ENCODE data around the gene SPATA31C1.
"Not testable (repeated sequence)": the region's sequence is repeated elsewhere in the genome, so short reads cannot be mapped to it uniquely, and the experiment has no call there.

Gene SPATA31C1

DNA sequence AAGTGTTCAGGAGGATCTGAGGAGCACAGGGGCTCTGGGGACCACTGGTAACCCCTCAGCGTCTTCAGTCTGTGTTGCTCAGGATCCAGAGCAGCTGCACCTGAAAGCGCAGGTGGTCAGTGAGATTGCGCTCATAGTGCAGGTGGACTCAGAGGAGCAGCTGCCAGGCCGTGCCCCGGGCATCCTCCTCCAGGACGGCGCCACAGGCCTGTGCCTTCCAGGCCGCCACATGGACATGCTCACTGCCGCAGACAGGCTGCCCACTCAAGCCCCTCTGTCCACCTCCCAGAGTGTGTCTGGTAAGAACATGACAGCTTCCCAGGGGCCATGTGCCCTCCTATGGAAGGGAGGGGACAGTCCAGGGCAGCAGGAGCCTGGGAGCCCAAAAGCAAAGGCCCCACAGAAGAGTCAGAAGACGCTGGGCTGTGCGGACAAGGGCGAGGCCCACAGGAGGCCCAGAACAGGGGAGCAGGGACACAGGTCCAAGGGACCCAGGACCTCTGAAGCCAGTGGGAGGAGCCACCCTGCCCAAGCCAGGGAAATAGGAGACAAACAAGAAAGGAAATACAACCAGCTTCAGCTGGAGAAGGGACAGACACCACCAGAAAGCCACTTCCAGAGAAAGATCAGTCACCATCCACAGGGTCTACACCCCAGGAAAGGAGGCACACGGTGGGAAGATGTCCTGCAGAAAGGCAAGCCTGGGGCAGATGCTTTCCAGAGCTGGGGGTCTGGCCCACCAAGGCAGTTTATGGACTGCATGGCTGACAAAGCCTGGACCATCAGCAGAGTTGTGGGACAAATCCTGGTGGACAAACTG, 29.9 kb upstream of the SPATA31C1 start:
- no peak for DNase-seq

DNA sequence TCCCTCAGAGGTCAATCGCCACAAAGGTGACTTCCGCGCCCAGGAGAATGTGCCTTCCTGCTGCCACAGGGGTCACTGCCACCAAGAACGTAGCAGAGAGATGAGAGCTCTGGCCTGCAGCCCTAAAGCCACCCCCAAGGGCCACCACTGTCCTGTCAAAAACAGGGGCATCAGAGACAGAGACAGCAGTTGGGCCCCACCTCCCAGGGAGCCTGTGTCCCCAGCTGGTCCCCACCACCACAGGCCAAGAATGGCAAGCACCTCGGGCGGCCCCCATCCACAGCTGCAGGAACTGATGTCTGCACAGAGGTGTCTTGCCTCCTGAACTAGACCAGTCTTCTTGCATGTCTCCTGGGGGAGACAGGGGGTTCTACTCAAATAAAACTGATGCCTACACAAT, 29.3 kb upstream of the SPATA31C1 start:
- DNase-seq = no peak

- DNase-seq = no peak
These were observed 28.5 kb upstream of the SPATA31C1 start for GRCh38 chr9:87889065-87889881.

DNA sequence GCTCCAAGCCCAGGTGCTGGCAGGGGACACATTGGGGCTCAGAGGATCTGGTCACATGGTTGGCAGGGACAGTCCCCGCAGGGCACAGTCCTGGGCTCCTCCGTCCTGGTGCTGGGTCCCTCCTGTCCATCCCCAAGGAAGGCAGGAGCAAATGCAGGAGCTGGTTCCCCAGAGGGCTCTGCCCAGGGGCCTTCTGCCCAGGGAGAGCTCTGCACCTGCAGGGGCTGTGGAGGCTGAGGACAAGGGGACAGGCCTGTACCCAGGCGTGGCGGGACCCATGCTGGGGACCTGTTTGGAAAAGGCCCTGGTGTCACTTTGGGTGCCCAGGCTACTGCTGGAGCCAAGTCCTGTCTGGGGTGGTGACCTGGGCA, 27.9 kb upstream of the SPATA31C1 start:
- DNase-seq = no peak

DNA sequence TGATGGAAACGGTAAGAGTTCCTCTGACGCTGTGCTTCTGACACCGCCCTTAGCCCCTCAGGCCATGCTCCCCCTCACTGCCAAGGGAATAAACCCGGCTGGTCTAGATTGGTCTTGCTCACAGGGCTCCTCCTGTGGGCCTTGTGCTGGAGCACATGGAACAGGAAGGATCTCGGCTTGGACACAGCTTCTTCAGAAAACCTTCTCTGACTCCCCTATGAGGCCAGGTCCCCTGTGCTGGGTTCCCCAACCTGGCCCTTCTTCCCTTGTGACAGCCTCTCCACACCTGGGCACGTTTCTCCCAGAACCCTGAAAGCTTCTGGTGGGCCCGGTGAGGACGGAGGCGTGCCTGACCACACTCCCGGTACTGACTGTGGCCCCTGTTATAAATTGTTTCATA, 26.9 kb upstream of the SPATA31C1 start:
- DNase-seq = no peak

- DNase-seq = no peak
These were observed 26.0 kb upstream of the SPATA31C1 start for GRCh38 chr9:87891754-87892153.

- no peak for DNase-seq
These were observed 24.8 kb upstream of the SPATA31C1 start for GRCh38 chr9:87892956-87893355.

DNA sequence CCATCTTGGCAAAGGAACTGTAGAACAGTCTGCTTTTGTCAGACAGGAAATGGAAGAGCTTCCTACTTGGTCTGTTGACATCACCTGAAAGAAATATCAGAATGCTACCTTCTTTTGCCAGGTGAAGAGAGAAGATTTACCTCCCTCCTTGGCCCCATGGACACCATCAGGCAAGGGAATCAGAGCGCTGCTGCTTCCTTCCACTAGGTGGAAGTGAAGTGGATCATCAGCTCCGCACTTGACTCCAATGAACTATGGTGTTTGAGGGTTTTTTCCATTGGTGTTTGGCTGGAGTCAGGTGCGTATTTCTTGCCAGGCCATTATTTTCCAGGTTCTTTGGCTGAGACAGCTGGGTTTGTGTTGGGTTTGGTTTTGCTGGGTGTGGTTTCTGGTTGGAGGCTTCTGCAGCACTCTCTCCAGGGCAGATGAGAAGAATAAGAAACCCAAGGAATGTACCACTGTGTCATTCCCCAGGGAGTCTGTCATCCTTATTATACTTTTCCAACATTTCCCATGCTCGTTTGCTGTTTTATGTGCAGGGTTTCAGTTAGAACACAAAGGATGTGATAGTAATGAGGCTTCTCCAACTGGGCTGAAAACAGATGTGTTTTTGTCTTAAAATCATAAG, 22.6 kb upstream of the SPATA31C1 start:
- DNase-seq = no peak

GRCh38 chr9:87896891-87897290, 20.9 kb upstream of the SPATA31C1 start:
- DNase-seq = no peak

- DNase-seq = no peak
These were observed 19.6 kb upstream of the SPATA31C1 start for GRCh38 chr9:87898151-87898550.

- DNase-seq = not testable (repeated sequence)
These were observed 15.4 kb upstream of the SPATA31C1 start for GRCh38 chr9:87902371-87902770.

DNA sequence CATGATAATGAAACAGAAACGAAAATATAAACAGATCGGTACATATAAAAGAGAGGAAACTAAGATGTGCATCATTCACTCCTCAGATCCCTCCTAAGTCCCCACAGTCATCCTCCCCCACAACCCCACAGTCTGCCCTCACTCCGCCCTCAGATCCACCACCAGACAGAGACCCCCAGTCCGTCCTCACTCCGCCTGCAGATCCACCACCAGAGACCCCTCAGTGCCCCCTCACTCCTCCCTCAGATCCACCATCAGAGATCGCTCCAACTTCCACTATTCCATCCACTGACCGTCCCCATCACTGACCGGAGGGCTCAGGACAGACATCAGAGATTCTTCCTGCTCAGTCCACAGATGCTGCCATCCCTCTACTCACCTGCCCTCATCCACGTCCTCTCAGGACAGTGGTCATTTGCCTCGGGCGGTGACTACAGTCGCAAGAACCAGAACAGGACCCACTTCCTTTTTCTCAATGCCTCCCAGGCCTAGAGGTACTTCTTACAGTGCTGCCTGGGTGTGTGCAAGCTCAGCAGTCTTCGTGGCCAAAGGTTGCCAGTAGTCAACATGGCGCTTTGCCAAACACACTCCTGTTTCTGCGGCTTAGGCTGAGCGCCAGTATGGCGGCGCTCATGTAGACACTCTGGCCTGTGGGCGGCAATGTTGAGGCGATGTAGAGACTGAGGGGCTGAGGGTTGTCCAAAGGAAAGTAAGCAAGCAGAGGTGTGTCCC, 8.3 kb upstream of the SPATA31C1 start:
- DNase-seq = no peak

DNA sequence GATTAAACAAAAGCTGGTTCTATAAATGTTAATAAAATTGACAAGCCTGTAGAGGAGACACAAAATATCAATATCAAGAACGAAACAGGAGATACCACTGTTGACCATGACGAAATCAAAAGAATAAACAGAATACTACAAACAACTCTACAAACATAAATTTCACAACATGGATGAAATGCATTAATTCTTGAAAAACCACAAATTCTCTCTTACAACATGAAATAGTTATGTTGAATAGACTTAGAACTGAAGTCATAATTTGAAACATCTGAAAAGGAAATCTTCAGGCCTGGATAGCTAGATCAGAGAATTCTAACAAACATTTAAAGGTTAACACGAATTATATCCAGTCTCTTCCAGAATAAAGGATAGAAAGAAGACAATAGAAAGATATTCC, 6.9 kb upstream of the SPATA31C1 start:
- DNase-seq = no peak

- not testable (repeated sequence) for DNase-seq
These were observed 1.3 kb downstream of the SPATA31C1 start for GRCh38 chr9:87919013-87919412.

- not testable (repeated sequence) for DNase-seq
These were observed 3.8 kb downstream of the SPATA31C1 start for GRCh38 chr9:87921561-87921960.

DNA sequence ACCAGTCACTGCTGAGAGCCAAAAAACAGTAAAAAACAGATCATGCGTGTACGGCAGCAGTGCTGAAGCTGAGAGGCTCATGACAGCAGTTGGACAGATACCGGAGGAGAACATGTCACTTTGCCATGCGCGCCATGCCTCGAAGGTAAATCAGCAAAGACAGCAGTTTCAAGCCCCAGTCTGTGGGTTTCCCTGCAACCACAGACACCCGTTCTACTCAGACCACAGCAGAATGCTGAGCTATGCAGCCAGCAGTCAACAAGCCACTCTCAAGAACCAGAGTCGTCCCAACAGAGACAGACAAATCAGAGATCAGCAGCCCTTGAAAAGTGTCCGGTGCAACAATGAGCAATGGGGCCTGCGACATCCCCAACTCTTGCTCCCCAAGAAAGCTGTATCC, 5.2 kb downstream of the SPATA31C1 start:
- DNase-seq = not testable (repeated sequence)

DNA sequence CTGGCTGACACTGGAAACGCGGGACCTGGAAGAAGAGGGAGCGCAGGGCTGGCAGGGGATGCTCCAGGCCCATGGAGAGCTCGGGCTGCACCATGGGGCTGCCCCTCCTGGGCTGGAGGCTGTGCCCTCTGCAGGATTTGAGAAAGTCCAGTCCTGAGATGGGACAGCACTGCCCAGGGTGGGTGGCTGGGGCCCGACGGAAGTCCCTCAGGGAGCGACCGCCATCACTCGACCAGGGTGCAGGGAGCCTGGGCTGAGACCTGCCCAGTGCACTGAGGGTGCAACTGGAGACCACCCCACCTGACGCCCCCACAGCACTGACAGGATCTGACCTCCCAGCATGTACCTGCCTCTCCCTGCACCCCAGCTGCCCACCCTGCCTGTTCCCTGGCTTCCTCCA, 7.1 kb downstream of the SPATA31C1 start:
- not testable (repeated sequence) for DNase-seq

DNA sequence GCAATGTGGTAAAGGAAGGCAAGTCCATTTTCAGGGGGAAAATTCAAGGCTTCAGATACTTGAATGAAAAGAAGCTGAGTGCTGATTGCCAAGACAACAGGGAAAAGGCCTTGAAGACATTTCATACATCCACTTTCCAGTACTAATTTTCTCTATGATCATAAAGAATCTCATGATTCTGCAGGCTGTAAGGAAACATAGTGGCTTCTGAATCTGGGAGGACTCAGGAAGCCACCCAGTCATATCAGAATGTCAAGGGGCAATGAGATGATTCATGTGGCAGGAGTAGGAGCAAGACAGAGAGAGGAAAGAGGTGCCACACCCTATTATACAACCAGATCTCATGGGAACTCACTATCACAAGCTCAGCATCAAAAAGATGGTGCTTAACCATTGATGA, 11.4 kb downstream of the SPATA31C1 start:
- not testable (repeated sequence) for DNase-seq

- not testable (repeated sequence) for DNase-seq
These were observed 16.7 kb downstream of the SPATA31C1 start for GRCh38 chr9:87934444-87934843.

- DNase-seq = not testable (repeated sequence)
These were observed 19.6 kb downstream of the SPATA31C1 start for GRCh38 chr9:87937352-87937751.

GRCh38 chr9:87937918-87938317, 20.2 kb downstream of the SPATA31C1 start:
- not testable (repeated sequence) for DNase-seq

- DNase-seq = not testable (repeated sequence)
These were observed 20.6 kb downstream of the SPATA31C1 start for GRCh38 chr9:87938336-87938735.

- DNase-seq = not testable (repeated sequence)
These were observed 21.3 kb downstream of the SPATA31C1 start for GRCh38 chr9:87939096-87939495.

All from NCI-H187 treated with DMSO at 0.1 percent for 48 hours (cell line).